ENCODE data around the gene PSEN1.

GRCh38 chr14:73220634-73221033 is 84.3 kb downstream of the PSEN1 start:
- TF ChIP-seq CTCF (IDR thresholded peaks at IDR 0.05) (no peak), EP300 (IDR thresholded peaks at IDR 0.05) (no peak)

Data from tibial nerve (tissue), 4 donors.